Endothelial cell of umbilical vein (primary cell): Measurements from ENCODE around the gene UBE2I. TPM values are rescaled to one million over a fixed set of nuclear protein-coding genes. Genes with fewer than 3 reads are reported as not detected.

Experiments
- BruUV-seq: library from RNA; stranded (reverse); fragments of 400-500 nt; replicated peaks from 2 replicates; lab custom pipeline; 2021; lab: Mats Ljungman, UMichigan
- CTCF ChIA-PET: fragments of 300-600, 350-600 bp; sonication (Branson Sonifier 250); formaldehyde crosslinking; loops from one replicate; lab custom pipeline; 2021; ENCODE audit warnings: antibody characterized with exemption, inconsistent platforms; lab: Charles Lee
- POLR2A ChIA-PET: fragments of 300-600, 350-600 bp; sonication (Branson Sonifier 250); formaldehyde crosslinking; loops from one replicate; lab custom pipeline; 2021; ENCODE audit warnings: antibody characterized with exemption, inconsistent platforms; lab: Charles Lee
- DNase-seq: peaks from one replicate; pipeline ENCODE4 v3.0.0-alpha.2; 2011; ENCODE audit warnings: low read depth, low spot score
- FAIRE-seq: peaks from 2 replicates; lab custom pipeline; 2011; peaks lifted over from hg19 to GRCh38; lab: Jason Lieb, UNC
- H2AFZ ChIP-seq: 2 replicates; pipeline ENCODE4 v1.6.0; 2012; ENCODE audit warnings: low read depth, low read length, control low read depth, inconsistent platforms
- H3K27ac ChIP-seq: 2 replicates; pipeline ENCODE4 v1.5.1; 2011; ENCODE audit warnings: low read depth, mild to moderate bottlenecking, control low read depth, low read length, moderate library complexity; ENCODE audit not compliant: insufficient read depth
- H3K27me3 ChIP-seq, 2 experiments: 2 replicates each; pipeline versions ENCODE4 v1.6.0 to v1.6.1; 2011; ENCODE audit warnings: low read length in 2 of 2, mixed read lengths in 1 of 2; ENCODE audit not compliant: control insufficient read depth in 2 of 2, insufficient read depth in 2 of 2
- H3K36me3 ChIP-seq, 2 experiments: 2 replicates in 1 of 2; 3 replicates in 1 of 2; pipeline ENCODE4 v1.5.1; 2011; ENCODE audit warnings: low read length in 2 of 2, mild to moderate bottlenecking in 1 of 2, moderate library complexity in 1 of 2; ENCODE audit not compliant: control insufficient read depth in 2 of 2, insufficient read depth in 2 of 2; ENCODE audit errors: extremely low read depth in 1 of 2
- H3K4me1 ChIP-seq: 3 replicates; pipeline ENCODE4 v1.5.1; 2011; ENCODE audit warnings: mild to moderate bottlenecking, low read length; ENCODE audit not compliant: control insufficient read depth, insufficient read depth; ENCODE audit errors: extremely low read depth
- H3K4me2 ChIP-seq: 2 replicates; pipeline ENCODE4 v1.6.1; 2011; ENCODE audit warnings: low read length, control low read depth, mixed read lengths; ENCODE audit not compliant: insufficient read depth
- H3K4me3 ChIP-seq, 3 experiments: fragments of 200-600 bp in 1 of 3; sonication (generic), shearing (Covaris generic) in 1 of 3; replicated peaks in 1 of 3; 2 replicates each; pipeline ENCODE4 v1.5.1; 2011 to 2016; ENCODE audit warnings: control low read depth in 3 of 3, low read length in 3 of 3, mild to moderate bottlenecking in 2 of 3, inconsistent platforms in 1 of 3, low read depth in 1 of 3, moderate library complexity in 1 of 3; ENCODE audit not compliant: insufficient read depth in 1 of 3
- H3K79me2 ChIP-seq: 2 replicates; pipeline ENCODE4 v1.6.0; 2012; ENCODE audit warnings: low read length, inconsistent platforms; ENCODE audit not compliant: control insufficient read depth, insufficient read depth
- H3K9ac ChIP-seq: replicated peaks from 2 replicates; pipeline ENCODE3; 2011; ENCODE audit warnings: low read length, control low read depth; ENCODE audit not compliant: insufficient read depth; ENCODE audit errors: extremely low read depth
- H3K9me1 ChIP-seq: replicated peaks from 3 replicates; pipeline ENCODE4 v1.6.0; 2011; ENCODE audit warnings: mild to moderate bottlenecking, low read length; ENCODE audit not compliant: control insufficient read depth, insufficient read depth; ENCODE audit errors: extremely low read depth
- H3K9me3 ChIP-seq: replicated peaks from 2 replicates; pipeline ENCODE4 v1.5.1; 2012; ENCODE audit warnings: low read length, inconsistent platforms; ENCODE audit not compliant: control insufficient read depth, insufficient read depth
- H4K20me1 ChIP-seq: replicated peaks from 2 replicates; pipeline ENCODE3; 2011; ENCODE audit warnings: mild to moderate bottlenecking, low read length; ENCODE audit not compliant: control insufficient read depth, insufficient read depth; ENCODE audit errors: extremely low read depth
- EZH2 ChIP-seq: IDR thresholded peaks from 2 replicates; pipeline ENCODE4 v1.6.1; 2012; ENCODE audit warnings: borderline replicate concordance, low read depth, mild to moderate bottlenecking, moderate library complexity, low read length, inconsistent platforms; ENCODE audit not compliant: severe bottlenecking
- FOS ChIP-seq: IDR thresholded peaks from 2 replicates; pipeline ENCODE4 v1.6.1; 2011; ENCODE audit warnings: mild to moderate bottlenecking, low read length, moderate library complexity, borderline replicate concordance; ENCODE audit not compliant: insufficient read depth
- GATA2 ChIP-seq: IDR thresholded peaks from 2 replicates; pipeline ENCODE4 v1.7.0; 2011; ENCODE audit warnings: low read depth, mild to moderate bottlenecking, moderate library complexity, mixed read lengths, low read length; ENCODE audit not compliant: insufficient read length, insufficient read depth
- JUN ChIP-seq: IDR thresholded peaks from 2 replicates; pipeline ENCODE4 v1.6.1; 2011; ENCODE audit warnings: borderline replicate concordance, low read depth; ENCODE audit not compliant: insufficient read length, insufficient read depth
- MAX ChIP-seq: IDR thresholded peaks from 2 replicates; pipeline ENCODE4 v1.6.1; 2011; ENCODE audit not compliant: insufficient read depth, insufficient read length
- MYC ChIP-seq: IDR thresholded peaks from one replicate; pipeline ENCODE4 v1.6.1; 2011; ENCODE audit warnings: mild to moderate bottlenecking, low read depth, low read length
- POLR2A ChIP-seq: IDR thresholded peaks from 2 replicates; pipeline ENCODE4 v1.6.1; 2012; ENCODE audit warnings: low read depth, mild to moderate bottlenecking, control low read depth, low read length
- POLR2AphosphoS5 ChIP-seq: IDR thresholded peaks from 2 replicates; pipeline ENCODE4 v1.6.1; 2012; ENCODE audit warnings: low read depth, mild to moderate bottlenecking, control low read depth, low read length, moderate library complexity; ENCODE audit not compliant: insufficient read depth
- dilution Hi-C: fragments of 300-500 bp; cut with MboI; formaldehyde crosslinking; loops from one replicate; pipeline ENCODE4 v1.15.0; 2019; ENCODE audit warnings: low sequenced_read_pairs; ENCODE audit not compliant: extremely low pct_ligation_motif_present
- intact Hi-C: fragments of 100-400 bp; cut with micrococcal nuclease; formaldehyde crosslinking; loops from one replicate; pipeline ENCODE4 v1.10.0; 2022
- polyA plus RNA-seq, 4 experiments: library from polyadenylated mRNA; depleted of rRNA in 3 of 4; stranded (reverse) in 3 of 4; unstranded in 1 of 4; fragments of >200 nt; gene quantifications; 2 replicates each; pipeline versions ENCODE4 v1.2.1 to v1.2.3, GENCODE V29; 2011 to 2012; ENCODE audit warnings: missing spikeins in 1 of 4
- total RNA-seq: library from RNA; stranded (reverse); gene quantifications from 2 replicates; pipeline ENCODE4 v1.2.3, GENCODE V29; 2021
- TF ChIP-seq, protein P1 (sequence below), 2 donors: IDR thresholded peaks; 1 replicate in 1 of 2; 2 replicates in 1 of 2; pipeline ENCODE4 v1.5.1; 2011; ENCODE audit warnings: low read length in 2 of 2, mild to moderate bottlenecking in 2 of 2, moderate library complexity in 2 of 2, control low read depth in 1 of 2, inconsistent platforms in 1 of 2, low read depth in 1 of 2; ENCODE audit not compliant: insufficient read depth in 1 of 2; ENCODE audit errors: extremely low read depth in 1 of 2

UBE2I gene
- total and polyA plus RNA-seq, 2 donors (not counting 3 experiments of a cell fraction or from before 2014, with no cell fraction given): 122 to 233 TPM

DNA sequence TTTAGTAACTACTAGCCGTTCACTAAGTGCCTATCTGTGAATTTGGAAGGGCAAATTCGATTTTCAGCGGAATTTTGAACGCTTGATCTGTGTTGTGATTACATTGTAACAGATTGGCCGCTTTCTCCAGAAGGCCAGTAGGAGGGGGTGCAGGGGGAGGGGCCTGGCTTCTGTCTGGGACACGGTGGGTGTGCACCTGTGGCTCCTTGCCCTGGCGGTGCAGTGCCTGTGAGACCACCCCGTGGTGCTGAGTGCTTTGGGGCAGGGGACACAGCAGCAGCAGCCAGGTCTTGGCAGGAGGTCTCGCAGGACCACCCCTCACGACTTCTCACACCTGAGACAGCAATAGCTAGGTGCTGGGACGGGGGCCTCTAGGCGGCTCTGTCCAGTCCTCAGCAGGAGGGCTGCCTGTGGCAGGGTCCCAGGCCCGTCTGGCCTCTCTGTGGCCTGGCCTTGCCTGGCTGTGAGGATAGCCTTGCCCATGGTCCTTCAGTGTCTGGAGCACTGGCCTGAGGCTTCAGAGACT lies 1.8 kb downstream of the UBE2I start:
- Histone ChIP-seq H3K9me1 (no peaks in the 10 kb centered on the region), H3K27ac (no peak overlapping the region), H3K9me3 (no peaks in the 10 kb centered on the region), H3K36me3 (peaks cover 4 to 20% of the 10 kb centered on the region in 2 experiments), H3K79me2 (peaks cover 62% of the 10 kb centered on the region), H2AFZ (no peak overlapping the region), H3K27me3 (no peaks in the 10 kb centered on the region), H3K4me2 (peak overlapping the region; percentile 73), H3K4me1 (peaks cover 14% of the 10 kb centered on the region), H4K20me1 (no peaks in the 10 kb centered on the region), H3K4me3 (peak overlapping the region in 2 of 3 experiments; percentile 74 to 87), H3K9ac (peak overlapping the region; percentile 85)
- peak; percentile 21 for DNase-seq
- ChIA-PET POLR2A (no interaction called here), CTCF (interaction anchor here (1.5 kb wide), 1 partner anchor 21 kb away, joined by 4 read pairs; no protein-coding TSS in a partner anchor)
- intact Hi-C loops (no loop called here), dilution Hi-C loops (no loop called here)
- TF ChIP-seq GATA2: no peak
- TF ChIP-seq JUN: no peak
- TF ChIP-seq FOS: no peak
- TF ChIP-seq MAX: no peak
- no peak for TF ChIP-seq EZH2
- no peak for TF ChIP-seq POLR2A
- TF ChIP-seq, protein P1, sequence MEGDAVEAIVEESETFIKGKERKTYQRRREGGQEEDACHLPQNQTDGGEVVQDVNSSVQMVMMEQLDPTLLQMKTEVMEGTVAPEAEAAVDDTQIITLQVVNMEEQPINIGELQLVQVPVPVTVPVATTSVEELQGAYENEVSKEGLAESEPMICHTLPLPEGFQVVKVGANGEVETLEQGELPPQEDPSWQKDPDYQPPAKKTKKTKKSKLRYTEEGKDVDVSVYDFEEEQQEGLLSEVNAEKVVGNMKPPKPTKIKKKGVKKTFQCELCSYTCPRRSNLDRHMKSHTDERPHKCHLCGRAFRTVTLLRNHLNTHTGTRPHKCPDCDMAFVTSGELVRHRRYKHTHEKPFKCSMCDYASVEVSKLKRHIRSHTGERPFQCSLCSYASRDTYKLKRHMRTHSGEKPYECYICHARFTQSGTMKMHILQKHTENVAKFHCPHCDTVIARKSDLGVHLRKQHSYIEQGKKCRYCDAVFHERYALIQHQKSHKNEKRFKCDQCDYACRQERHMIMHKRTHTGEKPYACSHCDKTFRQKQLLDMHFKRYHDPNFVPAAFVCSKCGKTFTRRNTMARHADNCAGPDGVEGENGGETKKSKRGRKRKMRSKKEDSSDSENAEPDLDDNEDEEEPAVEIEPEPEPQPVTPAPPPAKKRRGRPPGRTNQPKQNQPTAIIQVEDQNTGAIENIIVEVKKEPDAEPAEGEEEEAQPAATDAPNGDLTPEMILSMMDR (IDR thresholded peaks at IDR 0.05; ENCODE audit: extremely low read depth in 1 of 2, insufficient read depth in 1 of 2, low read depth in 1 of 2, low read length in 2 of 2): no peak
- no peak for TF ChIP-seq MYC
- no peak for TF ChIP-seq POLR2AphosphoS5
- no TSS peak for BruUV-seq
- FAIRE-seq: peak; percentile 54
